OCI-LY3 (cell line): ENCODE data around the gene GRK6.

ENCODE experiments used
- CTCF ChIP-seq: fragments of 200-600, 300-600 bp; sonication (generic); IDR thresholded peaks from 2 replicates; pipeline ENCODE4 v1.5.1; 2014; ENCODE audit warnings: antibody characterized with exemption, low read length, low read depth
- EZH2phosphoT487 ChIP-seq: fragments of 200-600 bp; shearing (Covaris generic); IDR thresholded peaks from 2 replicates; pipeline ENCODE4 v1.6.1; 2018; ENCODE audit warnings: antibody characterized with exemption, mixed run types, low read depth

DNA sequence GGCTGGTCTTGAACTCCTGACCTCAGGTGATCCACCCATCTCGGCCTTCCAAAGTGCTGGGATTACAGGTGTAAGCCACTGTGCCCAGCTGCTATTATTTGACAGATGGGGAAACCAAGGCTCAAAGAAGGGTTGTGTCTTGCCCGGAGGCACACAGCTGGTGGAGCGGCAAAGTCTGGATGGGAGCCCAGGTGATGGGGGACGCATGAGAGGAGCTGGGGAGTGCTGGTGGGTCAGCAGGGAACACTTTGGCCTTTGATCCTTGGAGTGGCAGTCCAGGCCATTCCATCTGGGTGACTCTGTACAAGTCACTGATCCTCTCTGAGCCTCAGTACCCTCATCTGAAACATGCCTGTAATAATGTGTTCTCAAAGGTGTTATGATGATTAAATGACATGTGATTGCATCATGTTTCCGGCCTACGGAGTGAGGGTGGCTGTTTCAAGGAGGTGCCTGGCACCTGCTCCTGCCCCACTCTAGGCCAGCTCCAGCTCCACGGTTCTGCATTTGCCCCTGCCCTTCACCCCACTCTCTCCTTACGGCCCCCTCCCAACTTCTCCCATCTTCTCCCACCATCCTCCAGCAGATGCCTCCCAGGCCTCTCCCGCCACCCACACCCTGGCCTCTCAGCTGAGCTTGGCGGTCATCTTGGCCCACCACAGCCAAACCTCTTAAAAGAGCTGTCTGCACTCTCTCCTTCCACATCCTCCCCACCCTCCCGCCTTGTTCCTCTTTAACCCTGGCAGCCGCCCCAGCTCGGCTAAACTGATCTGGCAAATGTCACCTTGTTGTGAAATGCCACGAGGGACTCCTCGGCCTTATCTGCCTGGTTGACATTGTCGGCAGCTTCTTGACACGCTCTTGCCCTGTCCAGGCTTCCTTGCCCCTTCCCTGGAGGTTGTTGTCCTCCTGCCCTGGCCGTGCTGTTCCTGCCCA is 52.5 kb downstream of the GRK6 start:
- TF ChIP-seq CTCF (no peak), EZH2phosphoT487 (no peak)
